Hair follicle dermal papilla cell (primary cell): ENCODE measurements around the gene GPR39. TPM values are rescaled to one million over a fixed set of nuclear protein-coding genes. Genes with fewer than 3 reads are reported as not detected.

ENCODE experiments used
- small RNA-seq: library from RNA; depleted of rRNA; stranded (forward); fragments of <200 nt; gene quantifications from one replicate; pipeline ENCODE3, GENCODE V24; 2012
- total RNA-seq: library from RNA; depleted of rRNA; stranded (reverse); fragments of >200 nt; gene quantifications from 2 replicates; pipeline ENCODE4 v1.2.3, GENCODE V29; 2012

Gene GPR39
- total RNA-seq, result 14.1 and 15.3 TPM in 2 replicates

DNA sequence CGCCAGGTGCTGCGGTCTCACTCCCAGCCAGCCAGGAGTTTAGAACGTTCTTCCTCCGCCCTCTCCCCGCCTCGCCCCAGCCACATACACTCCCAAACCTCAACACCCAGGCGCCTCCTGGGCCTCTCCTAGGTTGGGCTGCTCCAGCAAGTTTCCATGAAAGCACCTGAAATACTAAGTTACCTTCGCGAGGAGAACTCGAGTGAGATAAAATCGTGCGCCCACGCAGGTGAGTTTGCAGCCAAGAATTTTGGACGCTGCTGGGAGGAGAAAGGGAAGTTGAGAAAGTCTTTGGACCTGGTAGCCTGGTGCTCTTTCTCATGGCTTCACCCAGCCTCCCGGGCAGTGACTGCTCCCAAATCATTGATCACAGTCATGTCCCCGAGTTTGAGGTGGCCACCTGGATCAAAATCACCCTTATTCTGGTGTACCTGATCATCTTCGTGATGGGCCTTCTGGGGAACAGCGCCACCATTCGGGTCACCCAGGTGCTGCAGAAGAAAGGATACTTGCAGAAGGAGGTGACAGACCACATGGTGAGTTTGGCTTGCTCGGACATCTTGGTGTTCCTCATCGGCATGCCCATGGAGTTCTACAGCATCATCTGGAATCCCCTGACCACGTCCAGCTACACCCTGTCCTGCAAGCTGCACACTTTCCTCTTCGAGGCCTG, at the start of gene GPR39:
Gene GPR39, plus strand, starts transcription at position 83 of the 673 bp plus-strand sequence.

DNA sequence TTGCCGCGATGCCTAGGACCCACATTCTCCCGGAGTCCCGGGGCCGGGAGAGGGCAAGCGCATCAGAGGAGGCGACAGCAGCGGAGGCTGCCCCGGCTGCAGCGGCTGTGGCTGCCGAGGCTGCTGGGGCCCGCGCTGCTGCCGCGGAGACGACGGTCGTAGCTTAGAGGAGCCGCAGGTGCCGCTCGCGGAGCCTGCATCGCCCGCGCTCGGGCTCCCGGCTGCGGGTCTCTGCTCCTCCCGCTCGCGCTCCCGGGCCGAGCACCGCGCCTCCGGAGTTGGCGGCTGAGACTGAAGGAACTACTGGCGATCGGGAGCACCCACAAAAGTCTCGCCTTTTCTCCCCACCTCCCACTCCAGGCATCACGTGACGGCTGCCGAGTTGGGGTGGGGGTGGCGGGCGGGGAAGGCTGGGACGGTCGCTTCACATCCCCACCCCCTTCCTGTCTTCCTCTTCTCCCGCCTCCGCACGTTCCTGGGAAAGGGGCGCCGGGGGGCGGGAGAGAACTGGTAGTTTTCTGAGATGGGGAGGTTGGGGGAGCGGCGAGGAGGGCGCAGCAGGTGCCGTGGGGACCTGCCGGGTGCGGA, 253.4 kb downstream of the GPR39 start, which contains the start of gene LYPD1:
Gene LYPD1, minus strand, starts transcription at position 298 of the 588 bp plus-strand sequence. Its CDS starts 273 bp downstream, at position 25.

Small RNA genes lying within 50 kb of the gene (small RNA-seq; reads per million reads assigned to genes)
- not detected for gene RNU6-175P
